ENCODE measurements around the gene TLR3.

Gene TLR3

DNA sequence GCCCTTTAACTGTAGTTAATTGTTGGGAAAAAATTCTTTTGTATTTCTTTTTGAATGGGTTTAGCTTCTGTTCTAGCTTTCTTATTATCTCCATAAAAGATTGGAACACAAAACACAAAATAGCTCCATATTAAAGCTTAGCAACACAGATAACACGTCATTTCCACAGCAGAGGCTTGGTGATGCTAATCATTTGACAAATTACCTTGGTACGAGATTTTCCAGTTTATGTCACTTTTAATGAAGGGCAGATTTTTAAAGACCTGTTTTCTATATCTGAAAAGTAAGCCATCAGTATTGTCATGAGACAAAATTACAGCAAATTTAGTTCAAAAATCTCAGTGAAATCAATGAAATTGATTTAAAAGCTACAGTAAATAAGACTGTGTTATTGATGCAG is 63.0 kb downstream of the TLR3 start:
- no peak for TF ChIP-seq CTCF (IDR thresholded peaks at IDR 0.05; ENCODE audit: low read depth, low read length)
- H3K4me3 ChIP-seq (ENCODE audit: low read depth, low read length) = no peak overlapping the region

- no peak overlapping the region for H3K4me3 ChIP-seq (ENCODE audit: low read depth, low read length)
- no peak for TF ChIP-seq CTCF (IDR thresholded peaks at IDR 0.05; ENCODE audit: low read depth, low read length)
Observed at GRCh38 chr4:186132577-186133242, 63.8 kb downstream of the TLR3 start.

DNA sequence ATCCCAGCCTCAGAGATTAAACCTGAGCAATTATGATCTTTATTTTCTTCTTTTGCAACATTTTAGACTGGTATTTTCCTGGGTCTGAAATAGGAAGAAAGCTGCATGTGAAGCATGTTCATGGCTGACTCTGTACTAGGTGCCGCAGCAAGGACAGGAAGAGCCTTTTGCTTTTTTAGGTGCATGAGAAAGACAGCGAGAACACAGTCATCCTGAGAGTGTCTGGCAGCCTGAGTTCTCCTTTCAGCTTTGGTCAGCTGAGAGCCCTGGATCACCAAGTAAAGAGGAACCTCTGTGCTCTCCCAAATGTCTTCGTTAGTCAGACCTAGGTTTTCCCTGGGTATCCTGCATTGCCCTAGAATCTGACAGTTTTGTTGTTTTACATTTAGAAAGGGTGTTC is 65.3 kb downstream of the TLR3 start:
- no peak for TF ChIP-seq CTCF (IDR thresholded peaks at IDR 0.05; ENCODE audit: low read depth, low read length)
- no peak overlapping the region for H3K4me3 ChIP-seq (ENCODE audit: low read depth, low read length)

GRCh38 chr4:186134861-186135260 is 65.9 kb downstream of the TLR3 start:
- no peak for TF ChIP-seq CTCF (IDR thresholded peaks at IDR 0.05; ENCODE audit: low read depth, low read length)
- H3K4me3 ChIP-seq (ENCODE audit: low read depth, low read length) = no peak overlapping the region

DNA sequence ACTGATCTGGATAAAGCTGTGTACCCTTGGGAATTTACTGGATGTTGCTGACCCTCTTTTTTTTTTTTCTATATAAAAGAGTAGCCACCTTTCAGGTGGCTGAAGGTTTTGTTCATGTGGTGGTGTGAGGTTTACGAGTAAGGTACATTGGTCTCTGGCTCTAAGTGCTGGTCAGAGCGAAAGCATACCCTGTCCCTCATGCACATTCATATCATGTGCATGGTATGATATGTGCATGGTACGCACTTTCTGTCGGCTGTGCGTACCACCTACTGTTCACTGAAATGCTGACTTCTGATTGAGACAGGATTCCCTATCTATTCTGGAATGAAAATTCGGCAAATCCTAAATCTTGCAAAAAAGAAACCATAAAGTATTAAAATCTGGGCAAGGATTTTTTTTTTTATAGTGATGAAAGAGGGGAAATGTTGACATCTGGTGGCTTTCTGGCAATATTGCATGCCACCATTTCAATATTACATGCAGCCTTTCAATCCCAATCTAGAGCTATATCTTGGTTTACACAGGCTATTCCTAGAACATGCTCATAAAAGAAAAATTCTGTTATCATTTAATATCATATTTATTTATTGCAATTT is 68.3 kb downstream of the TLR3 start:
- TF ChIP-seq CTCF (IDR thresholded peaks at IDR 0.05; ENCODE audit: low read depth, low read length) = peak; percentile 32; the same call in 1 of the 2 replicates
- no peak overlapping the region for H3K4me3 ChIP-seq (ENCODE audit: low read depth, low read length)
